DMS153 treated with DMSO at 0.1 percent for 48 hours (cell line): Measurements from ENCODE around the gene RC3H1.
"Not testable (repeated sequence)": the region's sequence is repeated elsewhere in the genome, so short reads cannot be mapped to it uniquely, and the experiment has no call there.

Experiments used
- DNase-seq: peaks from one replicate; lab custom pipeline; 2025; ENCODE audit not compliant: unreplicated experiment; lab: John Stamatoyannopoulos, UW

RC3H1 gene, protein sequence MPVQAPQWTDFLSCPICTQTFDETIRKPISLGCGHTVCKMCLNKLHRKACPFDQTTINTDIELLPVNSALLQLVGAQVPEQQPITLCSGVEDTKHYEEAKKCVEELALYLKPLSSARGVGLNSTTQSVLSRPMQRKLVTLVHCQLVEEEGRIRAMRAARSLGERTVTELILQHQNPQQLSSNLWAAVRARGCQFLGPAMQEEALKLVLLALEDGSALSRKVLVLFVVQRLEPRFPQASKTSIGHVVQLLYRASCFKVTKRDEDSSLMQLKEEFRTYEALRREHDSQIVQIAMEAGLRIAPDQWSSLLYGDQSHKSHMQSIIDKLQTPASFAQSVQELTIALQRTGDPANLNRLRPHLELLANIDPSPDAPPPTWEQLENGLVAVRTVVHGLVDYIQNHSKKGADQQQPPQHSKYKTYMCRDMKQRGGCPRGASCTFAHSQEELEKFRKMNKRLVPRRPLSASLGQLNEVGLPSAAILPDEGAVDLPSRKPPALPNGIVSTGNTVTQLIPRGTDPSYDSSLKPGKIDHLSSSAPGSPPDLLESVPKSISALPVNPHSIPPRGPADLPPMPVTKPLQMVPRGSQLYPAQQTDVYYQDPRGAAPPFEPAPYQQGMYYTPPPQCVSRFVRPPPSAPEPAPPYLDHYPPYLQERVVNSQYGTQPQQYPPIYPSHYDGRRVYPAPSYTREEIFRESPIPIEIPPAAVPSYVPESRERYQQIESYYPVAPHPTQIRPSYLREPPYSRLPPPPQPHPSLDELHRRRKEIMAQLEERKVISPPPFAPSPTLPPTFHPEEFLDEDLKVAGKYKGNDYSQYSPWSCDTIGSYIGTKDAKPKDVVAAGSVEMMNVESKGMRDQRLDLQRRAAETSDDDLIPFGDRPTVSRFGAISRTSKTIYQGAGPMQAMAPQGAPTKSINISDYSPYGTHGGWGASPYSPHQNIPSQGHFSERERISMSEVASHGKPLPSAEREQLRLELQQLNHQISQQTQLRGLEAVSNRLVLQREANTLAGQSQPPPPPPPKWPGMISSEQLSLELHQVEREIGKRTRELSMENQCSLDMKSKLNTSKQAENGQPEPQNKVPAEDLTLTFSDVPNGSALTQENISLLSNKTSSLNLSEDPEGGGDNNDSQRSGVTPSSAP

DNA sequence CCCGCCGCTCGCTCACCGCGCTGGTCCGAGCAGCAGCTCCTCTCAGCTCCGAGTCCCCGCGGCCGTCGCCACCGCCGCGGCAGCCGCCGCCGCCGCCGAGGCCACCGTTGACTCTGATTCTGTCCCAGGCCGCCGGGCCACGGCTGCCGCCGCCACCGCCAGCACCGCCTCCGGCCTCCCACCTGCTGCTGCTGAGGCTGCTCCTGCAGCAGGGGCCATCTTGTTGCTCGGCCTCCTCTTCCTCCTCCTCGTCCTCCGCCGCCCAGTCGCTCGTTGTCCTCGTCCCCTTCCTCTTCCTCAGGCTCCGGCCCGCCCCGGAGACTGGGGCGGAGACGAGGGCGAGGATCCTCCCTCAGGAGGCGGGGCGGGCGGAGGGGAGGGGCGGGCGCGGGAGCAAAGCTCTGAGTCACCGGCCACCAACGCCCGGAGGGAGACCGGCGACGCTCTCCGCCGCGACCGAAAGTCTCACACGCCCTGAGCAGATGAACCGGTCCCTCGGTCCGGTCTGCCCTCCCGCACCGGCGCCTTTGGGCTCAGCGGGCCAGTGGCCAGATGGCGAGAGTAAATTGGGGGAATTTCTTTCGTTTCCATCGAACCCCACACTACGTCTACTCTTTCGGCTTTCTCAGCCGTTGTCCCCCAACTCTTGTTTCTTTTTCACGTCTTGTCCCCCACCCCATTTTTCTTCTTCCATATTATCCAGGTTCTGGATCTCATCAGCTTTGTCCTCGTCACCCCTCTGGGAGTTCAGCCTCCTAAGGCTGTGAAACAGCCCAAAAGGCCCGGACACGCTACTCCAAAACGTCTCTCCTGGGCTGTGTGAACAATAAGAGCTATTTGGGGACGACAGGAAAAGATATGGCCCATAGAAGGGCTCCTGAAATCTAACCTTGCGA lies at the start of gene RC3H1:
RC3H1 (minus strand) TSS at position 278 of the 896 bp plus-strand sequence. CDS start 29,372 bp downstream, outside the sequence.
- peak; percentile 80 for DNase-seq

DNA sequence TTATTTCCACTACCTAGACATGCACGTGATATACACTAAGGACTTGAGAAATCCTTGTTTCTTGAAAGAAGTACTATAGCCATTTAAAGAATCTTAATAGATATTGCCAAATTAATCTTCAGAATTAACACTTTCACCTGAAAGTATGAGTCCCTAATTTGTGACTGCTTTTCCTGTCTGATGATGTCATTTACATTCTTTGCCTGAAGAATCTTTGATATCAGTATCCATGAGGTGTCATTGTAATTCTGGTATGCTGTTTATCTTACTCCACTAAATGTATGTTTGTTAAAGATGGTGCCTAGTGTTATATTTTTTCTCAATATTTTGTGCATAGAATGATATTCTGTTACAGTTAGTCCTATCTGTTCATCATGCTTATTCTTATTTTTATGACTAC lies 48.5 kb upstream of the RC3H1 start:
- no peak for DNase-seq

DNA sequence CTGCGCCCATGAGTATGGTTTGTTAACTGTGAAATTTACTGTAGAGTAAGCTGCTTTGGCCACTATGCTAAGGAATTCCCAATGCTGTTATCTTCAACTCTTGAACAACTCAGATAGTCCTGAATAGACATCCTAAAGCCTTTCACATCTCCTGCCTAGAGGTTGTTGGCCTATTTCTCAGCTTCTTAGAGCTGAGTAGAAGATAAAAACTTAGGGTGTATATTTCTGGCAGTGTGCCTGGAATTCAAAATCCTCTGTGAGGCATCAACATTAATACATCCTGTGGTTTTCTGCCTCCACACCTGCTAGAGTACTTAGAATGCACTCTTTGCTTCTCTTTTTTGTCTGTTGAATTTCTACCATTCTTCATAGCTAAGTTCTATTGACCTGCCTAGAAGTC lies 45.8 kb upstream of the RC3H1 start:
- no peak for DNase-seq

DNA sequence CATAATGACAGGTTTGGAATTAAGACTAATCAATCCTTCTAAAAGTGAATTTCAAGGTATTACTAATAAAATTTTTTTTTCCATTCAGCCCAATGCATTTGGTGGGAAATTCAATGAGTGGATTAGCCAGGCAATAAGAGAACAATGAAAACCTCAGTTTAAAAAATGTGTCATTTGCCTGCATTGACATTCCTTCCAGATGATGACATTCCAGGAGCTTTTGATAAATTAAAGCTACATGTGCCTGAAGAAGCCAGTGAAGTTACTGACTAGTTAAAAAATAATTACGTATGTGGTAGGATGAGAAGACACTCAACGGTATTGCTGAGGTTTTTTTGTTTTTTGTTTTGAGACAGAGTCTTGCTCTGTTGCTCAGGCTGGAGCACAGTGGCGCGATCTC lies 37.9 kb upstream of the RC3H1 start:
- no peak for DNase-seq

DNA sequence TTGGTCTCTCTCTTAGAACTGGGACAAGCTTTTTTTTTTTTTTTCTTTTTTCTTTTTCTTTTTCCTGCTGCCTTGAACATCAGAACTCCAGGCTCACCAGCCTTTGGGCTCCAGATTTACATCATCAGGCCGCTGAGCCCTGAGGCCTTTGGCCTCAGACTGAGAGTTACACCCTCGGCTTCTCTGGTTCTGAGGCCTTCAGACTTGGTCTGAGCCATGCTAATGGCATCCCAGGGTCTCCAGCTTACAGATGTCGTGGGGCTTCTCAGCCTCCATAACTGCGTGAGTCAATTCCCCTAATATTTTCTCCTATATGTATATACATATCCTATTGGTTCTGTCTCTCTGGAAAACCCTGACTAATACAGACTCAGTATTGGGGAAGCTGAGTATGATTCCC lies 36.5 kb upstream of the RC3H1 start:
- no peak for DNase-seq

DNA sequence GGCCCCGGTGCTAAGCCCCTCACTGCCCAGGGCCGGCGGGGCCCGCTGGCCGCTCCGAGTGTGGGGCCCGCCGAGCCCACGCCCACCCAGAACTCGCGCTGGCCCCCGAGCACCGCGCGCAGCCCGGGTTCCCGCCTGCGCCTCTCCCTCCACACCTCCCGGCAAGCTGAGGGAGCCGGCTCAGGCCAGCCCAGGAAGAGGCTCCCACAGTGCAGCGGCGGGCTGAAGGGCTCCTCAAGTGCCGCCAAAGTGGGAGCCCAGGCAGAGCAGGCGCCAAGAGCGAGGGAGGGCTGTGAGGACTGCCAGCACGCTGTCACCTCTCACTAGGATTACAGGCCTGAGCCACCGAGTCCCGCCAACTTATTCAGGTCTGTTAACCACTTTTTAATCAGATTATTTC lies 34.5 kb upstream of the RC3H1 start:
- not testable (repeated sequence) for DNase-seq

DNA sequence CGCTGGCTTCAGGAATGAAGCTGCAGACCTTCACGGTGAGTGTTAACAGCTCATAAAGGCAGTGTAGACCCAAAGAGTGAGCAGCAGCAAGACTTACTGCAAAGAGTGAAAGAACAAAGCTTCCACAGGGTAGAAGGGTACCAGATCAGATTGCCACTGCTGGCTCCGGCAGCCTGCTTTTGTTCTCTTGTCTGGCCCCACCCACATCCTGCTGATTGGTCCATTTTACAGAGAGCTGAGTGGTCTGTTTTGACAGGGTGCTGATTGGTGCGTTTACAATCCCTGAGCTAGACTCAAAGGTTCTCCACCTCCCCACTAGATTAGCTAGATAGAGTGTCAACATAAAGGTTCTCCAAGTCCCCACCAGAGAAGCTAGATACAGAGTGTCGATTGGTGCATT lies 33.6 kb upstream of the RC3H1 start:
- DNase-seq, result not testable (repeated sequence)

DNA sequence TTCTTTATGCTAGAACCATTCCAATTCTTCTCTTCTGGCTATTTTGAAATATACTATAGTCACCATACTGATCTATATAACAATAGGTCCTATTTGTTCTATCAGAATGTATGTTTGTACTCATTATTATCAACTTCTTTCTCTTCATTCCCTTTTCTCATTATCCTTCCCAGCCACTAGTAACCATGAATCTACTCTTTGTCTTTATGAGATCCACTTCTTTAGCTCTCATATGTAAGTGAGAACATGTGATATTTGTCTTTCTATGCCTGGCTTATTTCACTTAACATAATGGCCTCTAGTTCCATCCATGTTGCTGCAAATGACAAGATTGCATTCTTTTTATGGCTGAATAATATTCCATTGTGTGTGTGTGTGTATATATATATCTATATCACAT lies 31.7 kb upstream of the RC3H1 start:
- DNase-seq, result no peak

DNA sequence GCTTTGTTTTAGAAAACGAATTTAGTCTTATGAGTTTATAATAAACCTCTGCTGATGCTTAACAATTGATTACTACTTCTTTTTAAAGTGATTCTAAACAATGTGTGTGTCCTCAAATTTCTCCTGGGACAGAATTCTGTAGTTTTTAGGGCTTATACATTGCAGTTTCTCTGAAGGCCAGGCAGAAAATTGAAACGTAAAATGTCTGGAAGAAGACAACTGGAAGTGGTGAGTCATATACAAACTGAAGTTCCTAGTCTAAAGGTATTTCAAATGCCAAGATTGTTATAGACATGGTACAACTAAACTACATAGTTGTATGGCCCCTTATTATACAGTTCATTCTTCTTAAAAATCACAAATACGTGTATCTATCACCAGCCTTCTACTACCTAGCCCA lies 30.5 kb upstream of the RC3H1 start:
- DNase-seq, result no peak

DNA sequence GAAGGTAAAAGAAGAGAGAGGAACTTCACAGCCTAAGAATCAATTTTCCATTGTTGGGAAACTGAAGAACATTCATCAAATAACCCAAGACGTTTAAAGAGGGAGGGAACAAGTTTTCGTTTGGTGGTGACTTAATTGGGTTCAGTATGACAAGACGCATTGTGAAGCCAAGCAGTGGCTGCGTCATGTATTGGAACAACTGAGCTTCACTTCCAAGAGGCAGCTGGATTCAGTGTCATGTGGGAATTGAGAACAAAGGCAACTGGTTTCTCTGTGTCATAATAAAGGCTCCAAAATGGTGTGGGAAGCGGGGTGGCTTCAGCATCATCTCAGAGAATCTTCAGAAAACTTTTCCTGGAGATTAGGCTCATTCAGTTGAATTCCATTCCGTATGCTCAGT lies 29.8 kb upstream of the RC3H1 start:
- DNase-seq, result no peak

DNA sequence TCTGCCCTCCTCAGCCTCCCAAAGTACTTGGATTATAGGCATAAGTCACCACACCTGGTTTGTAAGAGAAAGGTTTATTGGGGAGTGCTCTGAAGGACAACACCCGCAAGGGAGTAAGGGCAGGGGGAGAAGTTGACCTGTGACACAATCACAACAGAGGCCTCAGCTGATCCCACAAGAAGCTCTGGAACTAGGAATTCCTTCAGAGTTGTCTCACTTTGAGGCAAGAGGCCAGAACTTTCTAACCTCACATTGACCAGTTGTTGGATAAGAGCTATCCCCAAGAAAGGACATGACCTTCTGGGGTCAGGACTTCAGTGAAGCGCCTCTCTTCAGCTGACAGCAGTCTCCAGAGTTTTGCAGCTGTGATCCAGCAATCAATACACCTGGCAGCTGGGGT lies 27.4 kb upstream of the RC3H1 start:
- no peak for DNase-seq

DNA sequence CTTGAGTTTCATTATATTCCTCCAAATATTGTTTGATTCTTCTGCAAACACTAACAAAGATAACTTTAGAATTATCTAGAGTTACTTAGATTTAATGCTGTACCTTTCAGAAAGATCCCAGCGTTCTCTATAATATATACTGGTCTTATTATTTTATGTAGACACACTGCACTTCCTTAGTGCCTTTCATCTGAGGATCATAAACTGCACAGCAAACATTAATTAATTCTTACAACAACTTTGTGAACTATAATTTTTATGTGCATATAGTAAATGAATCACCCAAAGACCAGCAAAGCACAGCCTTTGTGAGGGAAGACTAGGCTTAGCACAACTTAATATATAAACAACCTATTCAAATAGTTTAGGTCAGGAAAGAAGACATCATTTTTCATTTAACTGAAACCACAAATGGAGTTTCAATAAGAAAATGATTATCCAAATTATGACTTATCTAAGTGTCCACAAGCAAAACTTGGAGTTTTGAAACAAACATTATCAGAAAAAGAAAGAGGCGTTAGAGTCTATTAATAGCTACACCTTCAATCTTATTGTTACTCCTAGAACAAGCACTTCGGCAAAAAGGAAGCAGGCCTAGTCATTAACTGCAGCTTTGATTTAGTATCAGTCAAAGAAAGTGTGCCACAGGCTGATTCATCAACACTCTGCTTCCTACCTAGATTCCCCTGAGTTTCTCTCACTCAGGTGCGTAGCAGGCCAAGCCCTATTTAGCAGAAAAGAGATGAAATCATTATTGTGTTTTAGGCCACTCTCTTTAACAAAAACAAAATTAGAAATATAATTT lies 22.5 kb upstream of the RC3H1 start:
- DNase-seq, result no peak

DNA sequence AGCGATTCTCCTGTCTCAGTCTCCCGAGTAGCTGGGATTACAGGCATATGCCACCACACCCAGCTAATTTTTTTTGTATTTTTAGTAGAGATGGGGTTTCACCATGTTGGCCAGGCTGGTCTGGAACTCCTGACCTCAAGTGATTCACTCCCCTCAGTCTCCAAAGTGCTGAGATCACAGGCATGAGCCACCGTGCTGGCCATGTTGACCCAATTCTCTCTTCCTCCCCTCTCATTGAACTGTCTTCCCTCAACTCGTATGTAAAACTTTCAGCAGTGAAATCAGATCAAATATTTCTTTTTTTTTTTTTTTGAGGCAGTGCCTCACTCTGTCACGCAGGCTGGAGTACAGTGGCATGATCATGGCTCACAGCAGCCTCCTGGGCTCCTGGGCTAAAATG lies 20.4 kb upstream of the RC3H1 start:
- DNase-seq, result not testable (repeated sequence)

DNA sequence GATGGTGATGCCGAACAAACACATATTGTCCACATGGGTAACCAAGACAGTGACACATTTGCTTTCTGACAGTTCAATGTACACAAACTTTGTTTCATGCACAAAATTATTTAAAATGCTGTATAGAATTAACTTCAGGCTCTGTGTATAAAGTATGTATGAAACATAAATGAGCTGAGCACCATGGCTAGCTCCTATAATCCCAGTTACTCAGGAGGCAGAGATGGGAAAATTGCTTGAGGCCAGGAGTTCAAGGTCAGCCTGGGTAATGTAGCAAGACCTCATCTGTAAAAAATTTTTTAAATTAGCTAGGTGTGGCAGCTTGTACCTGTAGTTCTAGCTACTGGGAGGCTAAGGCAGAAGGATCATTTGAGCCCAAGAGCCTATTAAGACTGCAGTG lies 19.2 kb upstream of the RC3H1 start:
- no peak for DNase-seq

DNA sequence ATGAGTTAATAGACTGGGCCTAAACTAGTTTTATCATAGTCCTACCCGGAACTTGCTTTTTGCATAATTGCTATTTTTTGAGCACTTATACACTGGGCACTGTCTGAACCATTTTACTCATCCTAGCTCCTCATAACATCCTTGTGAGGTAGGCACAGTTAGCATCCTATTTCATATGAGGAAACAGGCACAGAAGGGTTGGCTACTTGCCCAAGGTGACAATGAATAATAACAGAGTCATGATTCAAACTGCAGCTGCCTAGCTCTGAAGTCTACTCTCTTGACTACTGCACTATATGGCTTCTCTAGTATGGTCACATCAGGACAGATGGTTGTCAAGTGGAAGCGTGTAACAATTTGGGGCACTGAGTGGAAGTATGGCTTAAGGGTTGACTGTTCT lies 18.2 kb upstream of the RC3H1 start:
- DNase-seq, result peak; percentile 92

DNA sequence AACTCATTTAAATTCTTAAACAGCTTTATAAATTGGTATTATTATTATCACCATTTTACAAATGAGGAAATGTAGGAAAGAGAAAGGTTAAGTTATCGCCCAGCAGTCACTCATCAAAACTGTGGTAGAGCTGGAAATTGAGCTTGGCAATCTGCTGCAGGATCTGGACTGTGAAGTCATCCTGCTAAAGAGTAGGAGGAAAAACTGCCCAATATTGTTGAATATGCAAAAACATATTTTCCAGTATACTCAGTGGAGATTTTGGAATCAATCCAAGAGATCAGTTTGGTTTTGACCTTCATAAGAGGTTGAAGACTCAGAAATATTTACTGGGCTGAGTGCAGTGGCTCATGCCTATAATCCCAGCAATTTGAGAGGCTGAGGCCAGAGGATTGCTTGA lies 16.9 kb upstream of the RC3H1 start:
- DNase-seq, result no peak

DNA sequence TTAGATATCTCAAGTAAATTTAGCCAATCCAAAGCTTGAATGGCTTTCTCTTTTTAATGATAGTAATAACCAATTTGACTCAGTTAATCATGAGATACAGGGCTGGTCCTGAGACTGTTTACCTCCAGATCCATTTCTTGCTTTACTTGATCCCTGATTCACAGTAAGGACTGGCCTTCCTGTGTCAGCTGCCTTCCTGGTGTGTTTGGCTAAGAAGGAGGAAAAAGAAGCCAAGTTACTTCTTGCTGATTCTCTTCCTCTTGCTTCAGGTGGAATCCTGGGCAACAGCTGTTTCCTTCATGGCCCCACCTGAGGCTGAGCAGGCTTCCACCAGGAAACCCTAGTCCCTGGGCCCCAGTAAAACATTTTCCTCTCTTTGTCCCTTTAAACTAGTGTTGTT lies 14.6 kb upstream of the RC3H1 start:
- DNase-seq, result no peak

DNA sequence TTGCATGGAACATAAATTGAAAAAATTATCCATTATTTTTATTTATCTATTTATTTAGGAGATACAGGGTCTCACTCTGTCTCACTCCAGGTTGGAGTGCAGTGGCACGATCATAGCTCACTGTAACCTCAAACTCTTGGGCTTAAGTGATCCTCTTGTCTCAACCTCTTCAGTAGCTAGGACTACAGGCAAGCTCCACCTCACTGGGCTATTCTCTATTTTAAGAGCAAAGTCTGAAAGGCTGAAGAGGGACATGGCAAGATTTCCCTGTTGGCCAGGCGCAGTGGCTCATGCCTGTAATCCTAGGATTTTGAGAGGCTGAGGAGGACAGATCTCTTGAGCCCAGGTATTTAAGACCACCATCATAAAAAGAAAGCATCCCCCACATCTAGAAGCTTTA lies 14.0 kb upstream of the RC3H1 start:
- no peak for DNase-seq

DNA sequence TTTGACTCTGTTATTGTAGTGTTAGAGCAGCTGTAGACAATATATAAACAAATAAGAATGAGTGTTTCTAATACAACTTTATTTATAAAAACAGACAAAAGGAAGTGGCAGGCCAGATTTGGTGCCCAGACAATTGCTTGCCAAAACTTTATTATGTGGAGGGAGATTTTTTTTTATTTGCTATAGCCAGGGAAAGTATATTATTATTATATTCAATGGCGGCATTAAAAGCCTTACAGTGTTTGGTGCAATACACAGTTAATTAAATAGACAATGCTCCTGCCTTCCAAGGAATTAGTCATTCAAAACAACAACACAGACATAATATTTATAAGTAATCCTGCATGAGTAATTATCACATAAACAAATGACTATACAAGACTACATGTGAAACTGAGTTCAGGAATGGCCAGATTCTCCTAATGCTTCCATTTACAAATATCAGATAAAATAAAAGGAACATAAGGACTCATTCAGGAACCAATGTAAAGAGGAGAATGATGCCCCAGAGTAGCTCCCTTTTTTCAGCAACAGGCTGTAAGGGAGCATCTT lies 10.6 kb upstream of the RC3H1 start:
- no peak for DNase-seq

DNA sequence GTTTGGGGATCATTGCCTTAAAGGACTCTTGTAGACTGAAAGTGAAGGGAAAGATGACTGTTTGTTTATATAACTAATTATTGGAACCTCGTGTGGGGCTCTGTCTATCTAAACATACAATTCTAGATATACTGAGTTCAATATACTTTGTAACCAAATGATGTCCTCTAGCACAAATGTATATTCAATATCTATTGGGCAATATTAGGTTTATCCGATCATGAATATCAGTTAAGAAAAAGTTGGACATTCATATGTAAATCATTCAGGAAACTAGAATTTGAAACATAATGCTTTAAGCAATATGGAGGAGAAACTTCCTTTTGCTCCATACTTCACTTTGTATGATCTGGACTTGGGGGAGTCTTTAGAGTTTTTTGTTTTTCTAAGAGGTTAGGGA lies 8.9 kb upstream of the RC3H1 start:
- DNase-seq, result no peak
